ENCODE measurements around the gene POLDIP3.

Gene POLDIP3

GRCh38 chr22:42642806-42643633 lies 28.3 kb upstream of the POLDIP3 start:
- DNase-seq (no peak), ATAC-seq (no peak)

- ATAC-seq (no peak), DNase-seq (no peak)
Measured at GRCh38 chr22:42641801-42642413, 27.2 kb upstream of the POLDIP3 start.

GRCh38 chr22:42639541-42640241 lies 25.0 kb upstream of the POLDIP3 start:
- no peak for DNase-seq
- no peak for ATAC-seq

GRCh38 chr22:42637555-42637954 lies 22.9 kb upstream of the POLDIP3 start:
- no peak for DNase-seq
- no peak for ATAC-seq

GRCh38 chr22:42636506-42636905 lies 21.8 kb upstream of the POLDIP3 start:
- ATAC-seq (no peak), DNase-seq (no peak)

GRCh38 chr22:42635531-42635930 lies 20.8 kb upstream of the POLDIP3 start:
- DNase-seq = no peak
- ATAC-seq = peak; percentile 69

GRCh38 chr22:42633013-42633412 lies 18.3 kb upstream of the POLDIP3 start:
- DNase-seq (no peak), ATAC-seq (no peak)

- ATAC-seq = no peak
- DNase-seq = no peak
Measured at GRCh38 chr22:42632096-42632495, 17.4 kb upstream of the POLDIP3 start.

GRCh38 chr22:42630901-42631602 lies 16.4 kb upstream of the POLDIP3 start:
- DNase-seq (no peak), ATAC-seq (no peak)

GRCh38 chr22:42630211-42630610 lies 15.5 kb upstream of the POLDIP3 start:
- no peak for ATAC-seq

GRCh38 chr22:42627981-42628380 lies 13.3 kb upstream of the POLDIP3 start:
- DNase-seq (no peak), ATAC-seq (no peak)

More at GRCh38 chr22:42630211-42630610, 15.5 kb upstream of the POLDIP3 start:
- DNase-seq = no peak

GRCh38 chr22:42626951-42627625 lies 12.4 kb upstream of the POLDIP3 start:
- no peak for DNase-seq
- ATAC-seq = no peak

GRCh38 chr22:42626431-42626830 lies 11.7 kb upstream of the POLDIP3 start:
- ATAC-seq (no peak), DNase-seq (no peak)

- ATAC-seq = no peak
Measured at GRCh38 chr22:42625416-42625815, 10.7 kb upstream of the POLDIP3 start.

GRCh38 chr22:42624551-42625106 lies 9.9 kb upstream of the POLDIP3 start:
- ATAC-seq = no peak

More at GRCh38 chr22:42625416-42625815, 10.7 kb upstream of the POLDIP3 start:
- DNase-seq = no peak

GRCh38 chr22:42623756-42624441 lies 9.2 kb upstream of the POLDIP3 start:
- no peak for ATAC-seq
- DNase-seq = no peak

More at GRCh38 chr22:42624551-42625106, 9.9 kb upstream of the POLDIP3 start:
- DNase-seq = no peak

GRCh38 chr22:42623301-42623751 lies 8.6 kb upstream of the POLDIP3 start:
- DNase-seq (no peak), ATAC-seq (no peak)

GRCh38 chr22:42622061-42622710 lies 7.5 kb upstream of the POLDIP3 start:
- ATAC-seq = no peak
- DNase-seq = no peak

- ATAC-seq (peak; percentile 71), DNase-seq (peak; percentile 72)
Measured at GRCh38 chr22:42621505-42622002, 6.9 kb upstream of the POLDIP3 start.

GRCh38 chr22:42620084-42620483 lies 5.4 kb upstream of the POLDIP3 start:
- DNase-seq (no peak), ATAC-seq (no peak)
